ENCODE results near the gene DGCR2. TPM values are rescaled to one million over a fixed set of nuclear protein-coding genes. Genes with fewer than 3 reads are reported as not detected.
A peak's percentile ranks its signal among the peaks of the same experiment; 100 is the strongest.

DGCR2 gene
- total and polyA plus RNA-seq, 2 of the 4 experiments (the other 2 are of a cell fraction) = 17.2 to 35.4 TPM

- Histone ChIP-seq H4K91ac (ENCODE audit: insufficient read depth, low read depth, low read length) (no peak overlapping the region), H3K14ac (replicated peaks; ENCODE audit: low read depth, low read length) (no peak overlapping the region), H3K4me3 (ENCODE audit: insufficient read depth, low read depth, low read length) (no peak overlapping the region), H2BK5ac (ENCODE audit: low read depth, low read length, poor library complexity, severe bottlenecking) (no peak overlapping the region), H3K18ac (ENCODE audit: low read depth, low read length) (no peak overlapping the region), H2BK120ac (ENCODE audit: low read depth, low read length) (no peak overlapping the region), H3K9me3 (ENCODE audit: control insufficient read depth, insufficient read depth, low read length) (peaks cover 3% of the 10 kb centered on the region; the same call in 1 of the 2 replicates), H4K20me1 (ENCODE audit: insufficient read depth, low read length) (peaks cover 4% of the 10 kb centered on the region), H3K9me1 (ENCODE audit: insufficient read depth, low read length) (0 out of 2 replicates have a peak, but pooled peaks cover 3% of the 10 kb centered on the region), H2AK9ac (replicated peaks; ENCODE audit: low read depth, low read length, poor library complexity) (peak overlapping the region; percentile 28), H3K36me3 (ENCODE audit: control insufficient read depth, insufficient read depth, low read length) (peaks cover 9% of the 10 kb centered on the region), H2BK15ac (ENCODE audit: low read depth, low read length) (no peak overlapping the region), H2AK5ac (ENCODE audit: low read depth, low read length) (no peak overlapping the region), H3K56ac (ENCODE audit: extremely low read depth, insufficient read depth, low read length) (no peak overlapping the region), H3K4me2 (ENCODE audit: low read depth, low read length) (no peak overlapping the region), H3K4ac (ENCODE audit: low read depth, low read length) (no peak overlapping the region), H2AFZ (replicated peaks; ENCODE audit: low read length, poor library complexity) (no peak overlapping the region), H3K27ac (ENCODE audit: insufficient read depth, low read length) (no peak overlapping the region), H4K8ac (ENCODE audit: low read depth in 2 of 2, low read length in 2 of 2) (no peak overlapping the region), H3K79me1 (ENCODE audit: low read depth in 1 of 2, low read length in 2 of 2) (peaks cover 7 to 25% of the 10 kb centered on the region in 2 experiments), H3K27me3 (ENCODE audit: control insufficient read depth, insufficient read depth, low read length) (peaks cover 39% of the 10 kb centered on the region), H4K5ac (ENCODE audit: low read depth, low read length) (no peak overlapping the region), H3K23ac (ENCODE audit: low read depth, low read length) (no peak overlapping the region), H3K9ac (ENCODE audit: low read depth, low read length) (no peak overlapping the region), H2BK20ac (ENCODE audit: low read depth, low read length) (no peak overlapping the region), H3K4me1 (ENCODE audit: control insufficient read depth, insufficient read depth, low read length) (no peaks in the 10 kb centered on the region)
- dilution Hi-C loops (cut with HindIII; ENCODE audit: low sequenced_read_pairs, unreplicated experiment) = no loop called here
- POLR2A ChIA-PET (ENCODE audit: unreplicated experiment) = no interaction called here
- intact Hi-C loops (cut with micrococcal nuclease) = no loop called here
- no peak for TF ChIP-seq SMC3 (IDR thresholded peaks at IDR 0.05; ENCODE audit: low read depth, low read length)
- TF ChIP-seq RFX5 (IDR thresholded peaks at IDR 0.05; ENCODE audit: low read depth, low read length) = no peak
- no peak for TF ChIP-seq FOS (IDR thresholded peaks at IDR 0.05; ENCODE audit: low read depth, low read length)
- TF ChIP-seq POLR2A (IDR thresholded peaks at IDR 0.05; ENCODE audit: low read depth, low read length) = no peak
- no peak for TF ChIP-seq NFE2L2 (IDR thresholded peaks at IDR 0.05; ENCODE audit: low read depth, low read length)
- no peak for TF ChIP-seq USF2 (IDR thresholded peaks at IDR 0.05; ENCODE audit: low read depth, low read length)
- TF ChIP-seq MXI1 (IDR thresholded peaks at IDR 0.05; ENCODE audit: borderline replicate concordance, low read depth, low read length) = no peak
- no peak for TF ChIP-seq CHD1 (IDR thresholded peaks at IDR 0.05; ENCODE audit: low read depth, low read length)
- TF ChIP-seq CEBPB (IDR thresholded peaks at IDR 0.05; ENCODE audit: low read depth, low read length) = no peak
- no peak for DNase-seq
- BruUV-seq (replicated peaks) = no TSS peak
- no peak for ATAC-seq (ENCODE audit: low read depth)
- in situ Hi-C loops (cut with MboI; ENCODE audit: low sequenced_read_pairs) = no loop called here
- CTCF ChIA-PET = no interaction called here
- 67% methylated on average over 4 of the region's 11 CpGs; no CpG with 5 or more reads in 1 of the 2 experiments for WGBS, 2 experiments (ENCODE audit: extremely low coverage in 2 of 2, insufficient read length in 1 of 2)
Measured at GRCh38 chr22:19146215-19146968, 24.2 kb upstream of the DGCR2 start.

Data from IMR-90 (cell line).